ENCODE measurements around the gene IER5. TPM values are rescaled to one million over a fixed set of nuclear protein-coding genes. Genes with fewer than 3 reads are reported as not detected.

The IER5 gene
- total and polyA plus RNA-seq, 2 of the 13 experiments (the other 11 are each of a cell fraction or from before 2014, with no cell fraction given): 2.5 to 3.5 TPM

GRCh38 chr1:181043025-181043888, 45.2 kb upstream of the IER5 start (continued):
- TF ChIP-seq NRL (CRISPR knock-in tag; IDR thresholded peaks at IDR 0.05; ENCODE audit: borderline replicate concordance) (no peak), ZBTB25 (CRISPR knock-in tag; IDR thresholded peaks at IDR 0.05) (no peak; the same call in 1 of the 2 replicates), ZNF383 (CRISPR knock-in tag; IDR thresholded peaks at IDR 0.05; ENCODE audit: borderline replicate concordance) (no peak), ZNF609 (CRISPR knock-in tag; IDR thresholded peaks at IDR 0.05; ENCODE audit: borderline replicate concordance) (no peak), SOX13 (IDR thresholded peaks at IDR 0.05) (no peak), SOX13 (CRISPR knock-in tag; conservative IDR thresholded peaks at IDR 0.05 in 1 of 2, IDR thresholded peaks at IDR 0.05 in 1 of 2) (peak in 1 of 2 experiments; percentile 38; a peak in 1 of 4 replicates), THAP11 (CRISPR knock-in tag; IDR thresholded peaks at IDR 0.05) (peak; percentile 38; the same call in 1 of the 2 replicates), FOXA3 (CRISPR knock-in tag; IDR thresholded peaks at IDR 0.05) (peak; percentile 88), HOXA5 (CRISPR knock-in tag; IDR thresholded peaks at IDR 0.05) (0 out of 2 replicates have a peak, but pooled peaks have one; percentile 37), ZNF878 (CRISPR knock-in tag; IDR thresholded peaks at IDR 0.05) (no peak), TFE3 (CRISPR knock-in tag; IDR thresholded peaks at IDR 0.05) (peak; percentile 63), NR2F1 (CRISPR knock-in tag; IDR thresholded peaks at IDR 0.05) (0 out of 4 replicates have a peak, but pooled peaks of 1 of the 2 experiments have one; percentile 20), ZBTB21 (CRISPR knock-in tag; IDR thresholded peaks at IDR 0.05) (peak; percentile 38; the same call in 1 of the 2 replicates), ZBTB49 (CRISPR knock-in tag; IDR thresholded peaks at IDR 0.05; ENCODE audit: borderline replicate concordance) (no peak), ZBTB34 (CRISPR knock-in tag; IDR thresholded peaks at IDR 0.05) (peak; percentile 55; the same call in 1 of the 2 replicates)
